Measurements from ENCODE around the gene ARHGEF16.

GRCh38 chr1:3471356-3472087 is 17.1 kb downstream of the ARHGEF16 start:
- TF ChIP-seq, protein P1, sequence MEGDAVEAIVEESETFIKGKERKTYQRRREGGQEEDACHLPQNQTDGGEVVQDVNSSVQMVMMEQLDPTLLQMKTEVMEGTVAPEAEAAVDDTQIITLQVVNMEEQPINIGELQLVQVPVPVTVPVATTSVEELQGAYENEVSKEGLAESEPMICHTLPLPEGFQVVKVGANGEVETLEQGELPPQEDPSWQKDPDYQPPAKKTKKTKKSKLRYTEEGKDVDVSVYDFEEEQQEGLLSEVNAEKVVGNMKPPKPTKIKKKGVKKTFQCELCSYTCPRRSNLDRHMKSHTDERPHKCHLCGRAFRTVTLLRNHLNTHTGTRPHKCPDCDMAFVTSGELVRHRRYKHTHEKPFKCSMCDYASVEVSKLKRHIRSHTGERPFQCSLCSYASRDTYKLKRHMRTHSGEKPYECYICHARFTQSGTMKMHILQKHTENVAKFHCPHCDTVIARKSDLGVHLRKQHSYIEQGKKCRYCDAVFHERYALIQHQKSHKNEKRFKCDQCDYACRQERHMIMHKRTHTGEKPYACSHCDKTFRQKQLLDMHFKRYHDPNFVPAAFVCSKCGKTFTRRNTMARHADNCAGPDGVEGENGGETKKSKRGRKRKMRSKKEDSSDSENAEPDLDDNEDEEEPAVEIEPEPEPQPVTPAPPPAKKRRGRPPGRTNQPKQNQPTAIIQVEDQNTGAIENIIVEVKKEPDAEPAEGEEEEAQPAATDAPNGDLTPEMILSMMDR (IDR thresholded peaks at IDR 0.05), result no peak; the same call in 1 of the 2 replicates
- no peak for TF ChIP-seq POLR2AphosphoS5 (IDR thresholded peaks at IDR 0.05; ENCODE audit: low read depth, low read length)
